ENCODE measurements around the gene CAPN12.

GRCh38 chr19:38684078-38684861 lies 60.0 kb downstream of the CAPN12 start:
- TF ChIP-seq, protein P1, sequence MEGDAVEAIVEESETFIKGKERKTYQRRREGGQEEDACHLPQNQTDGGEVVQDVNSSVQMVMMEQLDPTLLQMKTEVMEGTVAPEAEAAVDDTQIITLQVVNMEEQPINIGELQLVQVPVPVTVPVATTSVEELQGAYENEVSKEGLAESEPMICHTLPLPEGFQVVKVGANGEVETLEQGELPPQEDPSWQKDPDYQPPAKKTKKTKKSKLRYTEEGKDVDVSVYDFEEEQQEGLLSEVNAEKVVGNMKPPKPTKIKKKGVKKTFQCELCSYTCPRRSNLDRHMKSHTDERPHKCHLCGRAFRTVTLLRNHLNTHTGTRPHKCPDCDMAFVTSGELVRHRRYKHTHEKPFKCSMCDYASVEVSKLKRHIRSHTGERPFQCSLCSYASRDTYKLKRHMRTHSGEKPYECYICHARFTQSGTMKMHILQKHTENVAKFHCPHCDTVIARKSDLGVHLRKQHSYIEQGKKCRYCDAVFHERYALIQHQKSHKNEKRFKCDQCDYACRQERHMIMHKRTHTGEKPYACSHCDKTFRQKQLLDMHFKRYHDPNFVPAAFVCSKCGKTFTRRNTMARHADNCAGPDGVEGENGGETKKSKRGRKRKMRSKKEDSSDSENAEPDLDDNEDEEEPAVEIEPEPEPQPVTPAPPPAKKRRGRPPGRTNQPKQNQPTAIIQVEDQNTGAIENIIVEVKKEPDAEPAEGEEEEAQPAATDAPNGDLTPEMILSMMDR (conservative IDR thresholded peaks at IDR 0.05; ENCODE audit: low read depth, low read length): no peak
- no peak for TF ChIP-seq EZH2 (IDR thresholded peaks at IDR 0.05; ENCODE audit: borderline replicate concordance, low read depth, low read length, poor library complexity, severe bottlenecking)
